GM19324 (cell line): ENCODE data around the gene C2CD4A.

ENCODE experiments used
- ATAC-seq: cut with Tn5 transposase; IDR thresholded peaks from one replicate; pipeline ENCODE4 v1.9.1; 2021; ENCODE audit warnings: mild to moderate bottlenecking, moderate library complexity; ENCODE audit not compliant: unreplicated experiment, low FRiP score

C2CD4A gene

DNA sequence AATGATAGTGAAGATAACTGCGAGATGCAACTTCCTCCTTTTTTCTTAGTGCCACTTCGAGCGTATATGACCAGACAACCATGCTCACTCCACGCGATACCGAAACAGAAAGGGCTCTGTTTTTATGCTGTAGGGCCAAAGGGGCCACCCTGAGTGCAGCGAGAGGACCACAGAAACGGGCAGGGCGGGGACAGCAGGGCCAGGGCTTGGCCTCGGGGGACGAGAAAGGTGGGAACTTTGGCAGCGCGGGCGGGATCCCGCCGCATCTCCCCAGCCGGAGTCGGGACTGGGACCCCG, 7.0 kb upstream of the C2CD4A start:
- peak; percentile 65 for ATAC-seq

DNA sequence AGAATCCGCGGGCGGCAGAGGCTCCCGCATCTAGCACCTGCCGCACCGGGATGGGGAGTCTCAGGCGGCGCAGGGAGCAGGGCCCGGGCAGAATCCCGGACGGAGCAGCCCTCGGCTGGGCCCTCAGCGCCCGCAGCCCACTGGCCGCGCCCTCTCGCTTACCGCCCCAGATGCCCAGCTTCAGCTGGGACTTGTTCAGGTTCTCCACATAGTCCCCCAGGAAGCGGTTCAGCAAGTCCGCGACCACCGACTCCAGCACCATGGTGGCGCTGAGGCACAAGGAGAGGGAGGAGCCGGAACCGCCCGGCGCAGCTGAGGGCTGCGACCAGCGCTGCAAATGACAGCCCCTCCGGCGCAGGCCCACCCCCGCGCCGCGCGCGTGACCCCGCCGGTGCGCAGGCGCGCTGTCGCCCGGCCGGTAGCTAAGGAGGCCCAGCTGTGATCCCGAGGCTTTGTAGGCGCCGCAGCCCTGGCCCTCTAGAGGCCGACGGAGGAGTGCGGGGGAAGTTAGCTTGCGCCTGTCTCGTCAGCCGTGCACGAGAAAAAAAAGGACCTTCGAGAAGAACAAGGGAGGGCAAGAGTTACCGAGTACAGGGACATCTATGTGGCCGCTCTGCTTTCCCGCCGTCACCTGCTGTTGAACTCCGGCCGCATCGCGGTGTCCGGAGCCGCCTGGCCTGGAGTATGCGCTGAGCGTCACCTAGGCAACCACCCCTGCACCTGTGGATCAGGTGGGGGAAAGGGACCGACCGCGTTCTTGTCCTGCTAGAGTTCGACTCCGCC, 6.5 kb upstream of the C2CD4A start, which contains the start of gene VPS13C:
Gene VPS13C, minus strand, starts transcription at position 335 of the 783 bp plus-strand sequence. Its CDS starts 73 bp downstream, at position 262.
- peak; percentile 93 for ATAC-seq

DNA sequence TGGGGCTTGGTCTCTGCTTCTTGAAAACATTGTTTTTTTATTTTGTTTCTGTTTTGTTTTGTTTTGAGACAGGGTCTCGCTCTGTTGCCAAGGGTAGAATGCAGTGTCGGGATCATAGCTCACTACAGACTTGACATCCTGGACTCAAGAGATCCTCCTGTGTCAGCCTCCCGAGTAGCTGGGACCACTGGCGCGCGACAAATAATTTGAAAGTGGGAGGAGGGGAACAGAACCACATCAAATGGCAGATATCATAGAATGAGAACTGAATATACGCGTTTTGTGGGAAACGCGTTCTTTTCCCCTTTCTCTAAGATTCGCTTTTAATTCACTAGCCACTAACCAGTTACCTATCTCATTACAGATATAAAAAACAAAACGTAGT, 5.9 kb upstream of the C2CD4A start:
- ATAC-seq, result no peak

DNA sequence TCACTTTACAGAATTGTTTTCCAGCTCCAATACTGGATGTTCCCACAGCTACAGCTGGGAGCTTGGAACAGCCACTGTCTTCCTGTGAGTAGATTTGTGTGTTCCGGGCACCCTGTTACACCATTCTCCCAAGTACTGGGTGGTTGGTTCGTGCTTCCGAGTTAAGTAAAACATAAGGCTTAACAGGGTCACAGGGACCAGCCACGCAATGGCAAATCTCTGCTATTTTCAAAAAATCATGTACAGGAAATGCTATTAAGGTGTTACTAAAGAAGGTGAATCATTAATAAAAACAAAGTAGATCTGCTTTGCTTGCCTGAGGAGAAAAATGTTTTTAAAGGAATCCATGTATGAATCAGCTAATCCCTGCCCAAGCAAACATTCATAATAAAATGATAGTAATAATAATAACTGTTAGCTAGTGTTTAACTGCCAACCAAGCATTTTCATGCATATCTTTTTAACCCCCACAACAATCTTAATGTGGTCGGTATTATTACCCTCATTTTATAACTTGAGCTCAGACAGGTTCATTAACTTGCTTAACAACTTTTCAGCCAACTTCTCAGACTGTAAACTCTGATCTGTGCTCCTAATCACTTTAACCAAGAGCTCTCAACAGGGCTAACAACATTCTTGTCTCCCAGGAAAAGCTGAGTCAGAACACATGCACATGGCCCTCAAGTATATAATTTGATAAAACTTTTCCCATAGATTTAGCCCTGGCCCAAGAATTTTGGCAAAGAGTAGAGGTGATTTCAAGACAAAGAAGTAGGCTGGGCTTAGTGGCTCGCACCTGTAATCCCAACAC, 2.7 kb upstream of the C2CD4A start:
- ATAC-seq, result no peak

DNA sequence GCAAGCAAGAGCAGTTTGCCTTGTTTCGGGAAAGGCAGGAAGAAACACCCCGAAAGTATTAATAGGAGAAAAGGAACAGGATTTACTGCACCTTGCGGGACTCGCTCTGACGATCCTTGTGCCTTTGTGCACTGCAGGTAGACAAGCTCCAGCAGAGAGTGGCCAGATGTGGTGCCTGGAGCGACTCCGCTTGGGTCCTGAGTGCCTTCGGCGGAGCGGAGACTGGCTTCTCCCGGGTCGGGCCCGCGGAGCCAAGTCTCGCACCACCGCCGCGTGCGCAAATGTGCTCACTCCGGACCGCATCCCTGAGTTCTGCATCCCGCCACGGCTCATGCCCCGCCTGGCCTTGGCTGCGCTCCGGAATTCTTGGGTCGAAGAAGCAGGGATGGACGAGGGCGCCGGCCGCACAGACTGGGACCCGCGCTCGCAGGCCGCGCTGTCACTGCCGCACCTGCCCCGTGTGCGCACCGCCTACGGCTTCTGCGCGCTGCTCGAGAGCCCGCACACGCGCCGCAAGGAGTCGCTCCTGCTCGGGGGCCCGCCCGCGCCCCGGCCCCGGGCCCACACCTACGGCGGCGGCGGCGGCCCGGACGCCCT, 769 bp downstream of the C2CD4A start:
- ATAC-seq, result no peak

DNA sequence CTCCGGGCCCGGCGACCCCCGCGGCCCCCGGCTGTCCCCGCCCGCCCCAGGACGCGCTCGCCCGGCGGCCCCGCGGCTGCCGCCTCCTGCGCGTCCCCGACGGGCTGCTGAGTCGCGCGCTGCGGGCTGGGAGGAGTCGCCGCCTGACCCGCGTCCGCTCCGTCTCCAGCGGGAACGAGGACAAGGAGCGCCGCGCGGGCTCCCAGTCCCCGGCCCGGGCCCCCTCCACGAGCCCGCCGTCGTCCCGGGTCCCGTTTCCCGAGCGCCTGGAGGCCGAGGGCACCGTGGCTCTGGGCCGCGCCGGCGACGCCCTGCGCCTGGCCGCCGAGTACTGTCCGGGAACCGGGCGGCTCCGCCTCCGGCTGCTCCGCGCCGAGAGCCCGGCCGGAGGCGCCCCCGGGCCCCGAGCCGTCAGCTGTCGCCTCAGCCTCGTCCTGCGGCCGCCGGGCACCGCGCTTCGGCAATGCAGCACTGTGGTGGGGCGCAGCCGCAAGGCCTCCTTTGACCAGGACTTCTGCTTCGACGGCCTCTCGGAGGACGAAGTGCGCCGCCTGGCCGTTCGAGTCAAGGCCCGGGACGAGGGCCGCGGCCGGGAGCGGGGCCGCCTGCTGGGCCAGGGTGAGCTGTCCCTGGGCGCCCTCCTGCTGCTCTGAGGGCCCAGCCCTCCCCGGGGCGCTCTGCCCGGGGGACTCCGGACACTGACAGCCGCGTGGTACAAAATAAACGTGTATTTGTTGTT, 1.5 kb downstream of the C2CD4A start:
- no peak for ATAC-seq

DNA sequence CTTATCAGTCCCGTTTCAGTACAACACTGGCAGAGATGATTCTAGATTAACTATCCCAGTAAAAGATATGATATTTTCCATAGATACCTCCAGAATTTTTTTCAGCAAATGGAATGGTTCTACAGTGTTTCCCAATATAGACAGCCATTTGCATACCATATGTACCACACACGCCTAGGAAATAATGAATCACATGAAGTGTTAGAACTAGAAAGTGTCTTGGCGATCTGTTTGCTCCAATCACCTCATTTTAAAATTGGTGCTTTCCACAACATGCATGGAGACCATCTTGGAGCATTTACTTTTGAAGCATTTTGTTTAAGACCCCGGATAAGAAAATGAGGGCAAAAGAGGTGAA, 2.0 kb downstream of the C2CD4A start:
- no peak for ATAC-seq

DNA sequence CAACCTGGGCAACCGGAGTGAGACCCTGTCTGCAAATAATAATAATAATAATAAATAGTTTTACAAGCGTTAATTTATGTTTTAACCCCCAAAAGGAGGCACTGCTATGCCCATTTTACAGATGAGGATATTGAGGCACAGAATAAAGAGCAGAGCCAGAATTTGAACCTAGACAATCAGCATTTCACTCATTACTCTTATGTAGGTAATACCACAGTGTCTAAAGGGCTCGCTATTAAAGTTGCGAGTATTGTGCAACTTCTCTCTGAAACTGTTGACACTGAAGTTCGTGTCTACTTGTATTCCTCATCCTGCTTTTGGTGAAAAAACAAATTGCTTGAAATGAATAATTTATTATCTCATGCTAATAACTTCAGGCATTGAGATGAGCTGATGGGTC, 2.8 kb downstream of the C2CD4A start:
- ATAC-seq, result no peak

DNA sequence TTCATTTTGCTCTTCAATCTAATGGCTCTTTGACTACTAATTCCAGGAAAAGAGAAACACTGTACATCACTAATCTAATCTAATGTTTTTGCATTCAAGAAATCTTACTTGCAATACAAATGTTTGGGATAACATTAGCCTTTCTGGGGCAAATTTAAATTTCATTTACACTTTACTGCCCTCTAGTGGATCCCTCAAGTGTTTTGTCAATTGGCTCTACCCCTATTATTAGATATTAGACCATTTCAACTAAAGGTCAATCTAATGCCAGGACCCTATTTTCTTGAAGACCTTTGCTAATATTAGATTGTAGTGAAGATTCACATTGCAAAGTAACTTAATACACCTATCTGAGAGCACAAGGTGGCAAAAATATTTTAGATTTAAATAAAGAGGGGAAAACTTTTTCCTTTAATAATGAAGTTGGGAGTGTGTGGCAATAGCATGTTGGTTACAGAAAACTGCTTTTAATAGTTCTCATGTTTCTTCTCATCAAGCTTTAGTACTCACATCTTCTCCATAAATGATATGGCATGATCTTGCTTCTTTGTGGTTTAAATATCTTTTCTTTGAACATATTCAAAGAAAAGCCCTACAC, 5.0 kb downstream of the C2CD4A start:
- ATAC-seq, result no peak

DNA sequence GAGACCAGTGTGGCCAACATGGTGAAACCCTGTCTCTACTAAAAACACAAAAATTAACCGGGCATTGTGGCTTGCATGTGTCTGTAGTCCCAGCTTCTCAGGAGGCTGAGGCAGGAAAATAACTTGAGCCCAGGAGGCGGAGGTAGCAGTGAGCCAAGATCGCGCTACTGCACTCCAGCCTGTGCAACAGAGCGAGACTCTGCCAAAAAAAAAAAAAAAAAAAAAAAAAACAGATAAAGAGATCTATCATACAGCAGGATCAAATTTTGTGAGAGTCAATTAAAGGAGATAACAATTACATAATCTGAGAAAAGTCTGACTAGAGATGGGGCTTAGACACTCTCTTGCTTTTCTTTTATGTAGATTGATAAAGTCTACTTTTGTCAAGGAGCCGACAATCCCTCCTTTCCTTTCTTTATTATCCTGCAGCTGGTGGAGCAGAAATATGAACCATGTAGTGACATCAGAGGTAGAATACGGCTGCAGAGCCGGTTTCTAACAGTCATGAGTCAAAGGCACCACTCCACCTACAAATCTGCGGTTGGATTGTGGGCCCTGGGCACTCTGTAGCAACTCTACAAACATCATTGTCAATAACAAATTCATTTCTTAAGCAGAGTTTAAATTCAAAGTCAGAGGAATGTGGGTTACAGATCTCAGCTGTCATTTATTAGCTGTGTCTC, 9.0 kb downstream of the C2CD4A start:
- ATAC-seq, result no peak

DNA sequence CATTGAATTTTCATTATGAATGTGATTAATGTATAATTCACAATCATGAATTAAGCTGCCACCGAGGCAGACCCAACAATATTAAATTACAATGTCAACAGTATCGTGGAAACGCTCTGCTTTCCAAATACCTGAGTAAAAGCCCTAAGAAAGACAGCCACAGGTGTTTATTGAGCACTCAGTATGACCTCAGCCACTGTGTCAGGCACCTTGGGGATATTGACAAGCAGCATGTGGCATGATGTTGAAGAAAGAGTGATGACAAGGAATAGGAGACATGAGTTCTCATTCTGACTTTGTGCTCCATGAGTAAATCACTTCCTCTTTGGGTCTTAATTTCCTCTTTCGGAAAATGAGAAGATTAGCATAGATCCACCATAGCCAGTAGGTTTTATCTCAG, 12.8 kb downstream of the C2CD4A start:
- ATAC-seq, result no peak

DNA sequence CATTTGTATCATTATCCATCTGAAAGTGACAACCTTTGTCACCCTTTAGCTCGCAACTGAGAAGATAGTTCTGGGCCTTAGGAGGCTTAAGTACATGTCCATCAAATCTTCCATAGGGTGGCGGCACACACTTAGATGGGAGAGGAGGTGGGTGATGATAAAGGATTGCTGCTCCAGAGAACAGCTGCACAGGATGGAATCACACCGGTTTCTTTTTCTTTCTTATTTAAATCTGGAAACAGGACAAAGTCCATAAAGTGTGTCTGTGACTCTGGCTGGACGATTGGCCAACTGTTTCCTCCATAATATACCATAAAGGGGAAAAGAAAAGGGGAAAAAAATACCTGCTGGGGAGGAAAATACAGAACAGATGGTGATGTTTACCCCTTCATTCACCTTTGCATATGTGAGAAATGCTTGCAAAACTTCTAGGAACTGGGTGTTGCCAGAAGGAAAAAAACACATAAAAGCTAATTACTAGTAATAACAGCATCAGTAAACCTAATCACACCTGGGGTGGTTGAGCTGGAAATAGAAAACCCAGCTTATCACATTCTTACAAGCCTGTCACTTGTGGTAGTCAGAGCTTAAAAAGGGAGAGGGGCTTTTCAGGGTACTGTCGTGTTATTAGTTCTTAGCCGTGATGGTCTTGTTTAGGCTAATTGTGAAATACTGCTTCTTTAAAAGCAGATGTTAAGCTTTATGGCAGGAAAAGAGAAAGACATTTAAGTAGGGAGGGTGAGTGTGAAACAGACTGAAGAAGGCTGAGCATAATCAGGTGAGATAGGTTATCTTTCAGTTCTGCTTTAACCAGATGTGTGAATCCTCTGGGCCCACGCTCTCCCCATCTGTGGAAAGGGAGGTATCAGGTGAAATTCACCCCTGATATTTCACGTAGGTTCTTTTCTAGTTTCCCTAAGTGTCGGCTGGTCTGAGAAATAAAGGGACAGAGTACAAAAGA, 16.7 kb downstream of the C2CD4A start:
- ATAC-seq, result no peak

DNA sequence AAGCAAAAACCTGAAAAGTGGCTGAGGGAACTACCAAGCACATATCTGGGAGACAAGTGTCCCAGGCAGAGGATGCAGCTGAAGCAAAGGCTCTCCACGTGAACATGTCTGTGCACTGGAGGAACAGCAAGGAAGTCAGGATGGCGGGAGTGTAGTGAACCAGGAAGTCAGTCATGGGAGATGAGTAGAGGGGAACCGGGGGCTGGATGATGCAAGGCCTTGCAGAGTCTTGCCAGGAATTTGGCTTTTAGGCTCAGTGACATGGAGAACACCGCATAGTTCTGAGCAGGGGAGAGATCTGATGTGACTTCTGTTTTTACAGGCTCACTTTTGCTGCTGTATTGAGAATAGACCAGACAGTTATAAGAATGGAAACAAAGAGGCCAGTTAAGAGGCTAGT, 19.0 kb downstream of the C2CD4A start:
- no peak for ATAC-seq

DNA sequence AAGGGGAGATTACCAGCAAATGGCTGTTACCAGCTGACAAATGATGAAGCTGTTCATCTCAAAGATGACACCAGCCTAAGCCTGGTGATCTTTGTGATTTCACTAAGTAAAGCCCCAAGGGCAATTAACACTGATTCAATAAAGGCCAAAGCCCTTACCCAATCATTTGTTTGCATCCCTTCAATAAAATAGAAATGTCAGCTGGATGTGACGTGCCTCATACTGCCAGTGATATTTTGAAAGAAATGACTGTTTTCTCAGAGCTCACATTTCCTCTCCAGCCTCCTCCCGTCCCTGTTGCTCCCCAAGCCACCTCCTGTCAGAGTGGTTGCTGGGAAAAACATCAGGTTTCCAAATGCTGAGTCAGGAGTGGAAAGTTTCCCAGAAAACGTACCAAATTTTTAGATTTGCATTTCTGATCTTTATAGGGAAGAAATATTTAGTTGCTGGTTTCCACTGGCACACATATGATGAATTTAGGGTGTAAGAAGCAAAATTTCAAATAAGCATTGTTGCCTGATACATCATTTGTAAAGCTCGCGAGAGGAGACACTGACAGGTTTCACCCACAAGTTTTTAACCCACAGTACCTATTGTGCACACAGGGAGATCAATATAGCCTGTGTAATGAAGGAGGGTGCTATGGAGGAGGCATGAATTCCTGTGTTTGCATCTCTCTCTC, 21.0 kb downstream of the C2CD4A start:
- ATAC-seq, result no peak

DNA sequence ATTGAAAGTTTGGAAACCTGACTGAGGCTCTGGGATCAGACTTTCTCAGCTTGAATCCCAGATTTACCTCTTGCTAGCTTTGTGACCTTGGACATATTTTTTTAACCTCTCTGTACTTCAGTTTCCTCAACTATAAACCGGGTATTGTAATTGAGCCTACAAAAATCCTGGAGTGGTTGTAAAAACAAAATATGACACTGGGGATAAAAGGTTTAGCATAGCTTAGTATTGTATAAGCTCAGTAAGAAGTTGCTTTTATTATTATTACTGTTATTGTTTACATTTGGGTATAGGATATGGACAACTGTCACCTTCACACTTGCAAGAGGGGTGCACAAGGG, 21.5 kb downstream of the C2CD4A start:
- ATAC-seq, result no peak

DNA sequence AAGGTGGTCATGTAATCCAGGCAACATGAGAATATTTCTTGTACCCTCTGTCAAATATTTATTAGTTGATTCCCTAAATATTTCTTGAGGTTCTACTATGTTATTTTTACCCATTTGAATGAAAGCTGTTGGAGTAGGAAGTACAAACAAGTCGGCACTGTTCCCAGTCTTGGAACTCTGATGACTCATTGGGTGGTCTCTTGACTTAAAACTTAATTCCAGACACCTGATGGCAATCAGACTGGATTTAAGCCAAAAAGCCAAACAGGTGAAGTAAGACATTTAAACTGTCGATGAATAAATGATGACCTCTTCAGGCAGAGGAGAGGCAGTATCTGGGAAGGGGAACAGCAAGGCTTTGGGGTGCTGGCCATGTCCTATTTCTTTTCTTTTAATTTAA, 22.8 kb downstream of the C2CD4A start:
- ATAC-seq, result no peak

DNA sequence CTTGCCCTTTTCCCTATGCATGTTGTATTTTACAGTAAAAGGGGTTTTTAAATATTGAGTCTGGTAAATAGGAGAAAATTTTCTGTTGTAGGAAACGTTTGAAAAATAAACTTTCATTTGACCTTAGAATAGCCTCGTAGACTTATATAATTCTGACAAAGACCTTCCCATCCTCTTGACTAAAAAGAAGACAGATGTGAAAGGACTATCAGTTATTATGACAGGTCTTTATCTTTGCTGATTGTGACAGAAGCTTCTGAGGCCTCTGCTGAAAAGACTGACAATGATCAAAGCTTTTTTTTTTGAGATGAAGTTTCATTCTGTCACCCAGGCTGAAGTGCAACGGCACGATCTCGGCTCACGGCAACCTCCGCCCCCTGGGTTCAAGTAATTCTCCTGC, 24.2 kb downstream of the C2CD4A start:
- ATAC-seq, result no peak

DNA sequence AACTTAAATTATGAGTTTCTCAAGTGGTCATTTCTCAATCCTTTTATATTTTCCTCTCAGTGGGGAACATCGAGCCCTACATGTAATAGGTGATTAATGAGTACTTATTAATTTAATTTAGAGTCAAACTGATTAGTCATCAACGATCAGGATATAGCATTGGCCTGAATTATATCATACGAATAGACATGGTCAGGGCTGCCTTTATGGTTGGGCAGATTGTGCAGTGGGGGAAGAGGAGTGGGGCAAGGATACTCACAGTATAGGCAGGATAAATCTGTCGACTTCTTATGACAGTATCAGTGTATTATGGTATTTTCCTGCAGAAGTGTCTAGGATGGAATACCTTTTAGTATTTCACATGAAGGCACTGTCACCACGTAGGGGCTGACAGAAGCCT, 27.0 kb downstream of the C2CD4A start:
- ATAC-seq, result no peak

DNA sequence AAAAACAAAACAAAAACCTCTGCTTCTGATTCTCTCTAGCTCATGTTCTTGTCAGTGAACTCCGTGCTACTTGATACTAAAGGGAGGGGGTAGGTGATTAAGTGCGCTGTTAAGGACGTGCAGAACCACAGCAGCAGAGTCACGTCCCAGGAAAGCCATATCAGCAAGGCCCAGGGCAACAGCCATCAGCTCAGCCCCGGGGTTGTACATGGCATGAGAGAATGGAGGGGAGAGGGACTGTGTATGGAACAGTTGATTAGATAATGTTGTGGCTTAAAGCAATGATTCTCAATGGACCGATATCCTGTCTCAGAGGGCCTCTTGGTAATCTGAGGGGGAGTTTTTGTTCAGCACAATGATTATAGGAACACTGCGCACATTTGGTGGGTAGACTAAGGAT, 27.6 kb downstream of the C2CD4A start:
- ATAC-seq, result no peak
